OCI-LY7 (cell line): ENCODE measurements around the gene AGPAT3. TPM values are rescaled to one million over a fixed set of nuclear protein-coding genes. Genes with fewer than 3 reads are reported as not detected.

Experiments
- BruUV-seq: library from RNA; stranded (reverse); fragments of 400-500 nt; replicated peaks from 2 replicates; lab custom pipeline; 2021; lab: Mats Ljungman, UMichigan
- CTCF ChIA-PET: fragments of 300-600 bp; sonication (Branson Sonifier 250); formaldehyde crosslinking; loops from one replicate; lab custom pipeline; 2022; ENCODE audit warnings: antibody characterized with exemption; ENCODE audit not compliant: unreplicated experiment; lab: Charles Lee
- POLR2A ChIA-PET: fragments of 300-600 bp; sonication (Branson Sonifier 250); formaldehyde crosslinking; loops from one replicate; lab custom pipeline; 2022; ENCODE audit warnings: antibody characterized with exemption; lab: Charles Lee
- DNase-seq: peaks from one replicate; pipeline ENCODE4 v3.0.0-alpha.2; 2015; ENCODE audit warnings: low spot score
- H2AFZ ChIP-seq: fragments of 200-600 bp; sonication (generic), shearing (Covaris generic); 2 replicates; pipeline ENCODE4 v1.6.1; 2014; ENCODE audit warnings: mild to moderate bottlenecking, antibody characterized with exemption, low read length, moderate library complexity
- H3K27ac ChIP-seq: fragments of 200-600 bp; sonication (generic); 2 replicates; pipeline ENCODE4 v1.5.1; 2014; ENCODE audit warnings: mixed run types, low read depth, mild to moderate bottlenecking, moderate library complexity, low read length, inconsistent platforms; ENCODE audit not compliant: poor library complexity, severe bottlenecking
- H3K36me3 ChIP-seq: fragments of 200-600 bp; sonication (generic); 2 replicates; pipeline ENCODE4 v1.6.1; 2014; ENCODE audit warnings: mild to moderate bottlenecking, antibody characterized with exemption, low read length, moderate library complexity, mixed read lengths; ENCODE audit not compliant: insufficient read depth
- H3K4me1 ChIP-seq: fragments of 200-600 bp; sonication (generic); 2 replicates; pipeline ENCODE4 v1.5.1; 2014; ENCODE audit warnings: mild to moderate bottlenecking, low read length; ENCODE audit not compliant: insufficient read depth, poor library complexity, severe bottlenecking
- H3K4me2 ChIP-seq: fragments of 200-600 bp; sonication (generic); 2 replicates; pipeline ENCODE4 v1.6.1; 2014; ENCODE audit warnings: mild to moderate bottlenecking, low read length
- H3K4me3 ChIP-seq: fragments of 200-600 bp; sonication (generic); 2 replicates; pipeline ENCODE4 v1.5.1; 2014; ENCODE audit warnings: mild to moderate bottlenecking, low read depth, low read length; ENCODE audit not compliant: poor library complexity, severe bottlenecking
- H3K79me2 ChIP-seq: fragments of 200-600 bp; sonication (generic); 2 replicates; pipeline ENCODE4 v1.6.1; 2016; ENCODE audit warnings: low read depth, mild to moderate bottlenecking, low read length, moderate library complexity, mixed read lengths; ENCODE audit not compliant: insufficient read depth
- H3K9me2 ChIP-seq: fragments of 200-600 bp; sonication (generic); 2 replicates; pipeline ENCODE4 v1.6.1; 2016; ENCODE audit warnings: mild to moderate bottlenecking, low read length, mixed read lengths; ENCODE audit not compliant: insufficient read depth
- H3K9me3 ChIP-seq: fragments of 200-600 bp; sonication (generic); 2 replicates; pipeline ENCODE4 v1.6.1; 2014; ENCODE audit warnings: mild to moderate bottlenecking, mixed run types, low read length, mixed read lengths
- H4K20me1 ChIP-seq: fragments of 200-600 bp; sonication (generic); 2 replicates; pipeline ENCODE4 v1.6.1; 2014; ENCODE audit warnings: mild to moderate bottlenecking, antibody characterized with exemption, low read length, moderate library complexity, mixed read lengths; ENCODE audit not compliant: insufficient read depth
- CTCF ChIP-seq: fragments of 200-600 bp; sonication (generic); conservative IDR thresholded peaks from 2 replicates; pipeline ENCODE4 v1.5.1; 2014; ENCODE audit warnings: mild to moderate bottlenecking, antibody characterized with exemption, low read length, moderate library complexity, mixed read lengths
- EZH2phosphoT487 ChIP-seq: fragments of 200-600 bp; sonication (generic); IDR thresholded peaks from 2 replicates; pipeline ENCODE4 v1.6.1; 2018; ENCODE audit warnings: low read depth, borderline replicate concordance, mild to moderate bottlenecking, mixed run types, antibody characterized with exemption, low read length, moderate library complexity, mixed read lengths
- intact Hi-C: fragments of 100-400 bp; cut with micrococcal nuclease; formaldehyde crosslinking; loops from one replicate; pipeline ENCODE4 v1.10.0; 2022; ENCODE audit not compliant: unreplicated experiment
- total RNA-seq, 2 experiments: library from RNA; depleted of rRNA in 1 of 2; stranded (reverse); fragments of >200 nt in 1 of 2; shearing (Covaris generic) in 1 of 2; gene quantifications; 2 replicates each; pipeline ENCODE4 v1.2.3, GENCODE V29; 2014 to 2022

AGPAT3 gene
- total RNA-seq, 2 experiments from 2014 or later, result 9.2 to 33.4 TPM

GRCh38 chr21:43957128-43957571, 92.1 kb downstream of the AGPAT3 start:
- peaks cover 5% of the 10 kb centered on the region for H3K4me1 ChIP-seq
- CTCF ChIA-PET, result no interaction called here
- H3K27ac ChIP-seq, result no peak overlapping the region
- TF ChIP-seq CTCF (no peak), EZH2phosphoT487 (no peak)
- no peak overlapping the region for H2AFZ ChIP-seq
- no peak overlapping the region for H3K4me3 ChIP-seq
- H3K36me3 ChIP-seq, result no peaks in the 10 kb centered on the region
- intact Hi-C loops, result no loop called here
- POLR2A ChIA-PET, result no interaction called here
- no peak overlapping the region for H3K4me2 ChIP-seq
- H3K9me3 ChIP-seq, result no peaks in the 10 kb centered on the region
- no peaks in the 10 kb centered on the region for H3K79me2 ChIP-seq
- no peaks in the 10 kb centered on the region for H3K9me2 ChIP-seq
- BruUV-seq, result no TSS peak
- no peaks in the 10 kb centered on the region for H4K20me1 ChIP-seq
- DNase-seq, result no peak

- POLR2A ChIA-PET, result no interaction called here
- H4K20me1 ChIP-seq, result no peaks in the 10 kb centered on the region
- no peaks in the 10 kb centered on the region for H3K79me2 ChIP-seq
- CTCF ChIA-PET, result no interaction called here
- DNase-seq, result no peak
- BruUV-seq, result no TSS peak
- no peak overlapping the region for H3K4me2 ChIP-seq
- intact Hi-C loops, result no loop called here
- H3K36me3 ChIP-seq, result no peaks in the 10 kb centered on the region
- no peak overlapping the region for H3K27ac ChIP-seq
- H2AFZ ChIP-seq, result no peak overlapping the region
- no peaks in the 10 kb centered on the region for H3K9me3 ChIP-seq
- no peak overlapping the region for H3K4me3 ChIP-seq
- no peak for TF ChIP-seq CTCF
- TF ChIP-seq EZH2phosphoT487, result no peak
- peaks cover 5% of the 10 kb centered on the region for H3K4me1 ChIP-seq
- no peaks in the 10 kb centered on the region for H3K9me2 ChIP-seq
These were observed 92.8 kb downstream of the AGPAT3 start for GRCh38 chr21:43957611-43958362.
